Stimulated activated naive CD4-positive, alpha-beta T cell (primary cell): ENCODE data around the gene TMEM47.

ENCODE experiments used
- DNase-seq, 6 experiments: peaks; one replicate each; lab custom pipeline; 2025; lab: John Stamatoyannopoulos, UW

Gene TMEM47

DNA sequence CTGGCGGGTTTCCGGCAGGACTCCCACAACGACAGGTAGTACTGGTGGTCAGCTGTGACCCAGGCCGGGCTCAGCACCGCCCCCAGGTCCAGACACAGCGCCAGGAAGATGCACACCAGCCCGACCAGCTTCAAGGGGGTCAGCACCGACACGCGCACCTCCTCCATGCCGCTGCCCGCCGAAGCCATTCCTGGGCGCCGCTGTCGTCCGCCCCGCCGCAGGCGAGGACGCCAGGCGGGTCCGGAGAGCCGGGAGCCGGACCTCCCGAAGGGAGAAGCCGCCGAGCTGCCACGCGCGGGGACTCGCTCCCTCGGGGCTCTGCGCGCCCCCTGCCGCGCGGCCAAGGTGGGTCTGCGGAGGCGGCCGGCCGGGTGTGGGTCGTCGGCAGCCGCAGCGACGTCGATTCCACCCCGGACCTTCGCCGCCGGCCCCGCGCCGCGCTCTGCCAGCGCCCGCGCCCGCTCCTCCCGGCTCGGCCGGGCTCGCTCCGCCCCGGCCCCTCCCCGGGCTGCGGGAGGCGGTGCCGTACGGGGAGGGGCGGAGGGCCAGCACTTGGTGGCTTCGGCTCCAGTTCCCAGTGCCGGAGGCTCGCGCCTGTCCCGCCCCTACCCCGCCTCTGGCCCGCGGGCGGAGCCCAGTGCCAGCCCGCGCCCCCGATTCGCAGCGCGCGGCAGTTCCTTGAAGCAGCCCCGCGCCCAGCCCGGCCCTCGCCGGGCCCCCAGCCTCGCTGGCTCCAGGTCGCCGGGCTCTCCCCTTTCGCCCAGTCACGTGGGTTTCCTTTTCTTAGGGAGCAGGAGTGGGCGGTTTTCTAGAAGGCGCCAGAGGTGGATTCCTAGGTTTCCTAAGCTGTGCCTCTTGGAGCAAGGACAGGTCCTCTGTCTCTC, at the start of gene TMEM47:
TMEM47 (minus strand) TSS at position 444 of the 884 bp plus-strand sequence; CDS start at position 188, 256 bp downstream.
- DNase-seq: no peak

DNA sequence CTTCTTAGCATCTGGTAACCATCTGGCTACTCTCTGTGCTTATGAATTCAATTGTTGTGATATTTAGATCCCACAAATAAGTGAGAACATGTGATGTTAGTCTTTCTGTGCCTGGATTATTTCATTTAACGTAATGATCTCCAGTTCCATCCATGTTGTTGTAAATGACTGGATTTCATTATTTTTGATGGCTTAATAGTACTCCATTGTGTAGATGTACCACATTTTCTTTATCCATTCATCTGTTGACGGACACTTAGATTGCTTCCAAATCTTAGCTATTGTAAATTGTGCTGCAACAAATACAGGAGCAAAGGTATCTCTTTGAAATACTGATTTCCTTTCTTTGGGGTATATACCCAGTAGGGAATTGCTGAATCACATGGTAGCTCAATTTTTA, 30.0 kb upstream of the TMEM47 start:
- DNase-seq: no peak

DNA sequence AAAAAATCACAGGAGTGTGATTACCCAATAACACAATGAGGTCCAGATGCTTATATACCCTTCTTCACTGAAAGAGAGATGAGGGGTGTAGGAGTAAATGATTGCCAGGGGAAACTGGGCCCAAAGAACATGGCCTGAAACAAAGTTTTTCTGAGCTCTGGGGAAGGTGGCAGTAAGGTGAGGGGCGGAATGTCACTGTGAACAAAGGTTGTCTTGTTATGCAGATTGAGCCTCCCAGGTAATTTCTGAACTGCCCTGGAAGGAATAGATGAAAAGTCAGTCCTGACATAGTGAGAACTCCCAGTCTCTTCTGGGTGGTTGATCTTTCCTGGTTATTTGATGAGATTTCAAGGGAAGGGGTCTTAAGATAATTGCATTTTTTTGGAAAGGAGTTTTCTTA, 2.5 kb upstream of the TMEM47 start:
- no peak for DNase-seq

DNA sequence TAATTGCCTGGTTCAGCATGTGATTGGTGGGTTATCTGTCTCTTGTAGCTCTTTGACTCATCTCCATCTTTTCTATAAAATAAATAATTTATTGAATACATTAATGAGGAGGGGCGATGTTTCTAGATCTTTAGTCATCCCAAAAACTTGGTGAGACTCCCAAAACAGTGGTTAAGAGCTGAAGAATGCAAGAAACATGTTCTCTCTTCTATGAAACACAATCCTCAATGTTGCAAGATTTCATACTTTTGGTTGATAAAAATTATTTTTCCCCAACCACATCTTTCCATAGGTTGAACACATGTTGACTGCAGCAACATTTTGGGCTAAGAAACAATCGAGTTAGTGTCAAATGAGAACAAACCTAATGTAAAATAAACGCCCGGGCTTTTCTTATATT, 1.2 kb upstream of the TMEM47 start:
- no peak for DNase-seq

DNA sequence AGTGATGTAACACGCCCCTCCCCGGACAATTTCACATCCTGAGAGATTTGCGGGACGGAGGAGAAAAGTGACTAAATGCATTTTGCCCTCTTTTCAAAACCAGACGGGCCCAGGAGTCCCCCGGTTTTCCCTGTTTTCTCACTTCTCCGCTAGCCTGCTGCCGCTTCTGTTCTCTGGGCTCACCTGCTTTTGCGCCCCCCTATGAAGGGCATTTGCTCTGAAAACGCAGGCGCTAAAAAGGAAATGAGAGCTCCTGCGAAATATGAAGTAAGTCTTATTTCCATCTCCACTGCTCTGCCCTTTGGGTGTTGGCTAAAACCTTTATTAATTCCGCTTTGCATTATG, 613 bp upstream of the TMEM47 start:
- no peak for DNase-seq

DNA sequence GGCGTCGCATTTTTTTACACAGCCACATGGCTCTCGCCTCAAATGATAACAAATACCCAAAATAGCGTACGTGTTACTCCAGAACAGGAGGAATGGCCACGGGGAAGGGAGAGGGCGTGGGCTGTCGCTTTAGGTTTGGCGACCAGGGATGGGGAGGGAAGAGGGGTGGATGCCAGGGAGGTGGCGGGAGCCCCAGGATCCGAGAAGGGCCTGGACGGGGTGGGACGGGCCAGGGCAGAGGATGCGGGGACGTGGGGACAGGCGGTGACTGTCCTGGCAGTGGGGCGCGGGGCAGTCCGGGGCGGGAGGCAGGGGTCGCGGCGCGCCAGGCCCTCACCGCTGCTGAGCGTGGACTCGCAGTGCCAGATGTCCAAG, 631 bp downstream of the TMEM47 start:
- DNase-seq: no peak

DNA sequence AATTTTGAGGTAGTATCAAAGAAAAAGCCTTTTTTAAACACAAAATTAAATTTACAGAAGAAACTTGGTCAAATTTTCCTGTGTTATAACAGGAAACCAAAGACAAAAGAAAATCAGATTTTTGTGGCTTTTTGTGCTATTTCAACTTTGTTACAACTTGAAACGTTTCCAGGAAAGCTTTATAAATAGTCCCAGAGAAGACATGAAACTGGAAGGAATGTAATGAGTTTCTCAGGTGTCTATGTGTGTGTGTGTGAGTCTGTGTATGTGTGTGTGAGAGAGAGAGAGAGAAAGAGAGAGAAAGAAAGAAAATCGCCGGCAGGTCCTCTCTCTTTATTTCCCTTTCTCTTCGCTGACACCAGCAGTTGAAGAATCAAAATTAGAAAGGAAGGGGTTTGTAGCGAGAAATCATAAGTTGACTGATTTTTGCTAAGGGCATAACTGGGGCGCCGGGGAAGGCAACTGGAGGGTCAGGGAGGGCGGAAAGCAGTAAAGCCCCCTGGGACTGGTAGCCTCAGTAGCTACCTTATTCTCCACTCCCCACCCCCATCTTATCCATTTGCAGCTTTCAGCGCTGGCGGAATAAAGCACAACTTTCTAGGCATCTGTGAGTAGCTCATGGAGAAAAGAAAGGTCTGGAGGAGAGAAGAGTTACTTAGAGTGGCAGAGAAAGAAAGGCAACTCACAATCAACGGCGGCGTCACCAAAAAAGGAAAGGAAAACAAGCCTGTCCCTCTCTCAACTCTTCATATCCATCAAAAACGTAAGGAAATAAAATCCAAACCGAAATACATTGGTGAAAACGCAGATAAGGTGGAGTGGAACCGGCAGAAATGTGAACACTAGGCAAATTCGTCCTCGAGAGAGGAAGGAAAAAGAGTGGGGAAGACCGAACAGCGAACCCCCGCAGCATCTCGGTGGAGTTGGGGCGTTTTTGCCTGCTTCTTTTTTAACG, 1.3 kb downstream of the TMEM47 start:
- no peak for DNase-seq

DNA sequence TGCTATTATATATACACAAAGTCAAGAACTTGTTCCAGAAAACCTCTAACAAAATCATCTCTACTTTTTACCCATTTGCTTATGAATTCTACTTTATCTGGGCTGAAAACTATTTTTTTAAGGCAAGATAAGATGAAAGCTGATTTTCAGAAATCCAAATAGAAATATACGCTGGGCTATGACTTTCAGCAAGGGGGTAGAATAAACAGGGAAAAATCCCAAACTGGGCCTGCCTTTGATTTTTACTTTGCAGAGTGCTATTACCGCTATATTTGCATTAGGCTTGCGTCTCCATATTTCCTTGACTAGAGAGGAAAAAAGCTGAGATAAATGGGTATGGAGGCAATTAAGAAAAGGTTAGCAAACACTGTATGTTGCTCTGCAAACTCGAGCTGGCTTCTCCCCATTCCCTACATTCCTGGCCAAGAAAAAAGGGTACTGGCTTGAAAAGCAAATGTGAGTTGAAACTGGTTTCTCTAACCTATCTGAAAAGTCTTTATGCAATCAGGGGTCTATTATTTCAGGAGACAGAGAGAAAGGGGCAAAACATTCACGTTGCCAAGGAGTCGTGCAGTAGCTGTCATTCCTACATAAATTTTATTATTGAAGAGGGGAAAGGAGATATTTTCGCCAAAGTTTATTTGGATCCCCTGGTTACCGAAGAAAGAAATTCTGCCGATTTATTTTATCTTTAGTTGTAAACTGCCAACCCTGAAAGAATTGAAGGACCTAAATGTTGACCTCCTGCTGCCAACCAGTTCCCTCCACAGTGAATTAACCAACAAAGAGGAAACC, 2.2 kb downstream of the TMEM47 start:
- no peak for DNase-seq

DNA sequence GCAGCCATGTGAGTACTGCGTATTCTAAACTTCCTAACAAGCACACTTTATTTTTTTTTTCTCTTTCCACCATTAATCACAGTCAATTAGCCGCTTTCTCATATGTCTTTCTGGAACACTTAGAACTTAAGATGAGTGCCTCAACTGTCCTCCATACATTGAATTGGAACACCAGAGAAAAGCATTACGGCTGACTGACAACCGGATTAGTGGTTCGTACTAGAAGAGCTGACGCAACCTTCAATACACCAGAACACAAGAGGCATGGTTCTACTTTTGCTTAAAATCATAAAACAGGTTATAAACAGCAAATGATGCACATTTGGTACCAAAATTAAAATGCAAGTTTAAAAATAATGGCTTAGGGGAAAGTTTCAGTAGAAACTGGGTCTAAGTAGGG, 3.3 kb downstream of the TMEM47 start:
- DNase-seq: no peak

DNA sequence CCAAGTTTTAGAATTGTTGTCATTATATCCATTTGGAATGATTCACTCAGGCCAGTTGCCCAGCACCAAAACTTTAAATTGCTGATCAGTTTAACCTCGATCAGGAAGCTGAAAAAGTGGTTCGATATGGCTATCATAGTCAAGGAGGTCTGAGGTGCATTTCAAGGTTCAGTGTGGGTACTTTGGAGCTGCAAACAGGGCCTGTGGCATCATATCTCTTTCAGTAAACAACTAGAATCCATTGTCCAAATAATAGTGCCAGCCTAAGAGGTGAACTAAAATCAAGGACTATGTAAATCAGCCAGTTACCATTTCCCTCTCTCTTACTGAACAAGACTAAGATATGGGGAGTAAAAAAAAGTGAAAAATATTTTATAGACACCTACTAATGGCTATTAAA, 14.2 kb downstream of the TMEM47 start:
- DNase-seq: no peak

DNA sequence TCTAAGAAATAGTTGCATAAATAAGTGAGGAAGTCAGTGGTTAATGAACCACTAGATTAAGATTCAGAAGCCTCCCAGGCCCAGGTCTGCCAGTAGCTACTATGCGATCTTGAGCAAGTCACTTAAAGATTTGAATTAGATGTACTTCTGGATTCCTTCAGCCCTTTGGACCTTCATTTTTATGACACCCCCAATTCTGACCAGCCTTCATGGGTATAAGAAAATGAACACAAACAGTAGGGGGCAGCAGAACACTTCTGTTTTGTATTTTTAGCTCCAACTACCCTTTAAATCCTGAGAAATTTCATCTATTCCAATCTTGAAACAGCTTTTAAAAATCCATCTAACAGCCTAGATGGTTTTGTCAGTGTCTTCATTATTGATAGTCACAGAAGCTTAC, 19.0 kb downstream of the TMEM47 start:
- DNase-seq: no peak

DNA sequence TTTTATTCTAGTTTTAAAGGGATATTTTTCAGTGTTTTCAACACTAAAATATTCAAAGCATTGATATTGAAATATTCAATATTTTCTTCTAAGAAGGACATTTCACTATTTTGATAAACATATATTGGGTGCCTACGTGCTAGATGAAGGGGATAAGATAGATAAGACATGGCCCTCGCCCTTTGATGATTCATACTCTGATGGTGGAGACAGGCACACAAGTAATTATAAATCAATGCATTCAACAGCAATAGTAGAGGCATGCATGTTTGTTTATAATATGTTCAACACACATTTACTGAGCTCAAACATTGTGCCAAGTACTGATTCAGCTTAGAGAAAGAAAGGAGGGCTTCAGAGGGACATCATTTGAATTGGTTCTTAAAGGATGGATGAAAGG, 22.7 kb downstream of the TMEM47 start:
- no peak for DNase-seq

DNA sequence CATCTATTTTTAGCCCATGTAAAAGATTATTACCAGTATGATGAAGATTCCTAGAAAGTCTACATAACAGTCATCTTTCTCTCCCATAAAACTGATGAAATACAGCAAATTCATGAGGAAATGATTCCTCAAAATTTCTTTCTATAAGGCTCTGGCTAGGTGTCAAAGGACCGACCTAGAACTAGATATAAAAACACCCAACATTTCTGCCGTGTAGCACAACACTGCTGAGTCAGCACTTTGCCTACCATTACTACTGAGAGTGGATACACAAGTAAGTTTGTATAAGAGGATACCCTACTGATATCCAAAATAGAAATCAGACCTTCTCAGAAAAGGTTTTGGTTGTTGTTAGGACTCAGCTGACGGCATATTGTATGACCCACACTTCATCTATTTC, 24.7 kb downstream of the TMEM47 start:
- DNase-seq: no peak

DNA sequence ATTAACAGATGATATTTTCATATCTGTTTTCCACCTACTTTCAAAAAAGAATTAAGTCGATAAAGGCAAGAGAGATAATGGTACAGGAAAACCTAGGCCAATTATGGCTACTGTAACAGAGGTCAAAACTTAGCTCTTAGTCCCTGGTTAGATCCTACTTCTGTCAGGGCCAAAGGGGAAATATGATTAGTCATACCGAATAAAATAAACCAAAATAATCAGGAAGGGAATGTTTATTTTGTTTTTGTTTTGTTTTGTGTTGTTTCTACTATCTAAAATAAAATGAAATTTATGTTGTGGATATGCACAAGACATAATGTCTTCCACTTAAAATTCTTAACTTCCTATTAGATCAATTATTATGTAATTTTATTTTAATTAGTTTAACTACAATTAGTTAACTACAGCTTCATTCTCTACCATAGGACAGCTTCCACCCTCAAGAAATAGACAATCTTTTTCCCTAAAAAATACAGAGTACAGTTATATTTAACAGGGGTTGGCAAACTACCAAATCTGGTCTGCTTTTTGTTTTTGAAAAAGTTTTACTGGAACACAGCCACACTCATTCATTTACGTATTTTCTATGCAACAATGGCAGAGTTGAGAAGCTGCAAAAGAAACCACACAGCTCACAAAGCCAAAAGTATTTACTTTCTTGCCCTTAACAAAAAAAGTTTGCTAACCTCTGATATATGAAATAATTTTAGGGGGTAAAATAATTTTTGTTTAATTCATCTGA, 25.4 kb downstream of the TMEM47 start:
- DNase-seq: no peak

DNA sequence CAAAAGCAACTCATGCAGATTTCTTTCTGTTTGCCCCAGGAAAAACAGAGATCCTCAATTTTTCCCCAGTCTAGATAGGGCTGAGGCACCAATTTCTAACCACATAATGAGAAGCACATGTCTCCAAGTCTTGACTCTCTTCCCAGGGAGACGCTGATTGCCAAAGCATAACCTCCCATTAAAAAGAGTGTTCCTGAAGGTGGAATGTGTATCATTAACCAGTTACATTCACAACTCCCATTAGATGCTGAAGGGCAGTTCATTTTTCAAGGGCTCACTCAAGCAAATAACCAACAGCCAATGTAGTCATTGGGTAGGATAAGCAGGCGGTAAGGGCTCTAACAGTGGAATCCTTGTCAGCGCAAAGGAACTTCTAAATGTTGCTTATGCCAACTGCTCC, 27.5 kb downstream of the TMEM47 start:
- DNase-seq: no peak

DNA sequence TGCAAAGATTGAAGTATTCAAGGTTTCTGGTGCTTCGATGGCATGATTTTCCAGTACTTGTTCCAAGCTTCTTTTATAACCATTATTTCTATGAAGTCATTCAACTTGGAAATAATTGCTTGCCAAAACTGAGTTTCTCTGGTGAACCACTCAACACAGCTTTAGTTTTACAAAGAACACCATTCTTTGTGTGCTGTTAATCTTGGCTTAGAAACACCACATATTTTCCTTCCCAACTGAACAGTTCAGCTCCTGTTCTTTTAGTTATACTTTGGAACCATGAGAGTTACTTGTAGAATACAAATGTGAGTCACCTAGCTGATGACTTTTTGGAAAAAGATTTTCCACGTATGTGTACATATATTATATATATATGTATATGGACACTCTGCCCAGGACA, 32.7 kb downstream of the TMEM47 start:
- DNase-seq: no peak

DNA sequence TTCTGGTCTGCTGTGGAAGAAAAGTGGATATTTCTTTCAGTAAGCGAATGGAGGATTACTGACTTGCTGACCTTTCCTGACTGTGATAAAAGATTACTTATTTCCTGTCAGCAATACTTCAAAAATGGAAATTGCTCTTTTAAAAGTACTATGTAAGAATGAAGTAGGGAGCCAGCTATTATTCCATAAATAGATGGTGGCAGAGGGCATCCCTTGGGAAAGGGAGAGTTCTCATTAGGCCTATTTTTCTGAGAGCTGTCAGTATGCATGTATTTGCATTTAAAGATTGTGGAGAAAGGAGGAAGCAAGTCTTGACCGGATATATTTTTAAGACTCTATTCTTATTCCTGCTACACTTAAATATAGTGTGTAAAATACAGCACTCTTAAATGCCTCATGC, 37.2 kb downstream of the TMEM47 start:
- no peak for DNase-seq

DNA sequence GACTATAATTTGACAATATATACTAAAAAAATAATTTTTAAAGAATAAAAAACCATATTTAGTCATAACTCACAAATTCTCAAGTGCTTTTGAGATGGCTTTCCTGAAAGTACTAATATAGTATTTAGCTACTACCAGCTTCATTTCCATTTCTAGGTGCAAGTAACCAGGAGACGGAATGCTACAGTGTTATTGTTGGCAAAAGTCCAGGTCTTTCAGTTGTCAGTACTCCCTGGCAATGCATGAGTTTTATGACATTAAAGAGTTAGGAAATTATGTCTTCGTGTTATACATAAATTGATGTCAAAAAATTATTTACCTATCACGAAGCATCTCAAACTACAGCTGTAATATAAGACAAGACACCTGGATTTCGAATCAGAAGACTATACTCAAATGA, 45.0 kb downstream of the TMEM47 start:
- no peak for DNase-seq

DNA sequence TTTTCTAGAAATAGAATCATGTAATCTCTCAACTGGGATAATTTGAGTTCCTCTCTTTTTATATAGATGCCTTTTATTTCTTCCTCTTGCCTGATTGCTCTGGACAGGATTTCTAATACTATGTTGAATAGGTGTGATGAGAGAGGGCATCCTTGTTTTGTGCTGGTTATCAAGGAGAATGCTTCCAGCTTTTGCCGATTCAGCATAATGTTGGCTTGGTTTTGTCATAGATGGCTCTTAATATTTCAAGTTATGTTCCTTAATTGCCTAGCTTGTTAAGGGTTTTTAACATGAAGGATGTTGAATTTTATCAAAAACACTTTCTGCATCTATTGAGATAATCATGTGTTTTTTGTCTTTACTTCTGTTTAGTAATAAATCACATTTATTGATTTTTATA, 58.7 kb downstream of the TMEM47 start:
- no peak for DNase-seq

DNA sequence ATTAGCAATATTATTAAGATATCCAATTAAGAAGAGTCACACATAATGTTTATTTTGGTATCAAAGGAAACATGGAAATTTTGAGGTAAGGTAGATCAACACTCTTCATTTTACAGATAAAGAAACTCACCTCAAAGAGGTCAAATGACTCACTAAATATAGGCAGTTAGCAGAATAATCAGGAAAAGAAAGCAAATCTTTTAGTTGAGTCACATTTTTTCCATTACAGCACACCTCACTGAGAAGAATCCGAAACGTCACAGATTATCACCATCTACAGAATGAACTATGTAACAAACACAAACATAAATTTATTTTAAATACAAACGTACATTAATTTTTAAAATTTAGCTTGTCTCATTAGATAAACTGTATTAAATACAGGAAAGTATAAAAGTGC, 70.1 kb downstream of the TMEM47 start:
- DNase-seq: no peak

DNA sequence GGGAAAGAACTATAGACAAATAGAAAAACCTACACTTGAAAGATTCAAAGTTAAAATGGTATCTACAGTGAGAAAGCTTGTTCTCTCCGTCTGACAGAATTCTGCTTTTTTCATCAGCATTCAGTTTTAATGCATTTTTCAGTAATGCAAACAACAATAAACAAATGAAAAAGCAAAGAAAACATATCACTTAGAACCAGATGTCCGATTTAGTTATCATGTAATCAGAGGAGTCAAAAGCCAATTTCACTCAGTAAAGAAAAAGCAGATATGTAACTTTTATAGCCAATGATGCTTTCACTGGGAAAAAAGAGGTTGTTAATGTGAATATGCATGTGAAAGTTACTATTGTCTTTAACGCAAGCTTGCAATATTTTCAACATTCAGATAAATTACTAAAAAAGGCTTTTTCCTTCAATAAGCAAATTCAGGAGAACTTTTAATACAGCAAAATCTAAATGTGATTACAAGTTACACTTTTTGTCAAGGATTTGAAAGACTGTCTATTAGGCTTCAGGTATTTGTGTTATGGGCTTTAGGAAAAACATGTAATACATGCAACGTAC, 70.7 kb downstream of the TMEM47 start:
- DNase-seq: no peak
